Lung microvascular endothelial cell (primary cell): ENCODE results near the gene FCRL5. TPM values are rescaled to one million over a fixed set of nuclear protein-coding genes. Genes with fewer than 3 reads are reported as not detected.
A peak's percentile ranks its signal among the peaks of the same experiment; 100 is the strongest.
"Not testable (repeated sequence)": the region's sequence is repeated elsewhere in the genome, so short reads cannot be mapped to it uniquely, and the experiment has no call there.

Experiments used
- DNase-seq, 2 donors: peaks; one replicate each; pipeline versions ENCODE4 v3.0.0 to v3.0.0-alpha.2; 2010; ENCODE audit warnings: low read depth in 2 of 2
- total RNA-seq: library from RNA; depleted of rRNA; stranded (reverse); fragments of >200 nt; gene quantifications from 2 replicates; pipeline ENCODE4 v1.2.1, GENCODE V29; 2014

Gene FCRL5
- total RNA-seq, 1 donor from 2014 or later, result not detected

DNA sequence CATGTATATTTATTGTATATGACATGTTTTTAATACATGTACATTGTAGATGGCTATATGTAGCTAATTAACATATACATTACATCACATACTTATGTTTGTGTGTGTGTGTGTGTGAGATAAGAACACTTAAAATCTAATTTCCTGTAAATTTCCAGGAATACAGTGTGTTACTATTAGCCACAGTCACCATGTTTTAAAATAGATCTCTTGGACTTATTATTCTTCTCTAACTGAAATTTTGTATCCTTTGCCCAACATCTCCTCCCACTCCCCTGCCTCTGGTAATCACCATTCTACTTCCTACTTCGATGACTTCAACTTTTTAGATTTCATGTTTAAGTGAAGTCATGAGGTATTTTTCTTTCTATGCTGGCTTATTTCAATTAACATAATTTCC is 64.8 kb downstream of the FCRL5 start:
- no peak for DNase-seq

DNA sequence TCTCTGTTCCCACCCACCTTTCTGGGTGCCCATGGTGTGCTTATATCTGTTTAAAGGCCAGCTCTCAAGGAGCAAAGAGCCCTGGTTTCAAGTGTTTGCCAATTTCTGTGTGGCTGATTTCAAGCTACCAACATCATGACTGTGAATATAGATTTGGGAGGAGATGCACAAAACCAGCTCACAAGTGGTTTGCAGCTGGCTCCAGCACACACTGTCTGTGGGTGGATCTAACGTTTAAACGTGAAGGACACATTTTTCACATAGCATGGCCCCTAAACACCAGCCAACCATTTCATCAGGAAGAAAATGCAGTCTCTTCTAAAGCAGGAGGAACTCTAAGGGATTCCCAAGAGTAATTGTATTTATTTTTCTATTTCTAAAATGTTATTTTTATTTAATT is 65.2 kb downstream of the FCRL5 start:
- no peak for DNase-seq

GRCh38 chr1:157486400-157486799 is 65.9 kb downstream of the FCRL5 start:
- DNase-seq, result not testable (repeated sequence)

GRCh38 chr1:157485793-157486192 is 66.5 kb downstream of the FCRL5 start:
- no peak for DNase-seq

DNA sequence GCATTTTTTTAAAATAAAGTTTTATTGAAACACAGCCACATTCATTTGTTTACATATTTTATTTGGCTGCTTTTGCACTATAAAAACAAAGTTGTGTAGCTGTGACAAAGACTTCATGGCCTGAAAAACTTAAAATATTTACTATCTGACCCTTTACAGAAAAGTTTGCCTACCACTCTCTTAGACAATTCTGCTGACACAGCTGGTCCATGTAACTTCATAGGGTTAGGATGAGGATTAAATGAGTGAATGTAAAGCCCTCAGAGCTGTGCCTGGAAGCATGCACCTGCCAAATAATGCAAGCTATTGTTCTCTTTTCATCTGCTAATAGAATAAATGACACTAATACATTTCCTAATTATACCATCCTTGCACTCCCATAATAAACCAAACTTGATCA is 67.7 kb downstream of the FCRL5 start:
- DNase-seq, result no peak

DNA sequence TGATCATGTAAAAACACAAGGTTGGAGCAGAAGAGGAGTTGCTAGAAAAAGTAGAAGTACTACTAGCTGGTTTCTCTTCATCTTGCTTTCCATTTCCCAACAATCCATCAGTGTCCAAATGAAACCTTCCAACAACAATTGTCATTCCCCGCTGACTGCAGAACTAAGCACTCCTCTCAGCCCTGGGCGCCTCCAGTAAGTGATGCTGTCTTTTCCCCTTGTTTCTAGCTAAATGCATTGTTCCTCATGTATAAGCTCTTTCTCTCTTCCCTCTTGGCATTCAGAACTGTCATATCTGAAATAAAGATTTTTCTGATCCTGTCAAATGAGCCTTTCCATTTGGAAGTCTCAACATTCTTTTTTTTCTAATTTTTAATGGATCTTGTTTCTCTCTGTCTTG is 68.7 kb downstream of the FCRL5 start:
- DNase-seq, result no peak

- no peak for DNase-seq
Observed at GRCh38 chr1:157482717-157483116, 69.6 kb downstream of the FCRL5 start.

GRCh38 chr1:157482174-157482573 is 70.1 kb downstream of the FCRL5 start:
- no peak for DNase-seq

- no peak for DNase-seq
Observed at GRCh38 chr1:157478030-157478429, 74.3 kb downstream of the FCRL5 start.

DNA sequence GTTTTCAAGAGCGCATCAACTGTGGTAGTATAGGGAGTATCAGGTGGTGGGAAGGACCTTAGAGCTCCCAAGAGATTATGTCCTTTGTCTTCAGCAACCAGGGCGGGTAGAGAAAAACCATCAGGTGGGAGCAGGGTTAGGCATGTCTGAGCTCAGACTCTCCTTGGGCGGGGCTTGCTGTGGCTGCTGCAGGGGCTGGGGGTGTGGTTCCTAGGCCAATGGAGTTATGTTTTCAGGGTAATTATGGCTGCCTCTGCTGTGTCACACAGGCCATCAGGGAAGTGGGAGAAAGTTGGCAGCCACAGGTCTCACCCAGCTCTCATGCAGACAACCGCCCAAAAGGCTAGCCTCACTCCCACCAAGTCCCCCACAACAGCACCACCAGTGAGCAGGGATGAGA is 74.9 kb downstream of the FCRL5 start:
- DNase-seq, result no peak

- DNase-seq, result no peak
Observed at GRCh38 chr1:157472959-157473358, 79.4 kb downstream of the FCRL5 start.

GRCh38 chr1:157472056-157472701 is 80.1 kb downstream of the FCRL5 start:
- DNase-seq, result peak in 1 of 2 donors; percentile 16

GRCh38 chr1:157471531-157471930 is 80.8 kb downstream of the FCRL5 start:
- DNase-seq, result no peak

DNA sequence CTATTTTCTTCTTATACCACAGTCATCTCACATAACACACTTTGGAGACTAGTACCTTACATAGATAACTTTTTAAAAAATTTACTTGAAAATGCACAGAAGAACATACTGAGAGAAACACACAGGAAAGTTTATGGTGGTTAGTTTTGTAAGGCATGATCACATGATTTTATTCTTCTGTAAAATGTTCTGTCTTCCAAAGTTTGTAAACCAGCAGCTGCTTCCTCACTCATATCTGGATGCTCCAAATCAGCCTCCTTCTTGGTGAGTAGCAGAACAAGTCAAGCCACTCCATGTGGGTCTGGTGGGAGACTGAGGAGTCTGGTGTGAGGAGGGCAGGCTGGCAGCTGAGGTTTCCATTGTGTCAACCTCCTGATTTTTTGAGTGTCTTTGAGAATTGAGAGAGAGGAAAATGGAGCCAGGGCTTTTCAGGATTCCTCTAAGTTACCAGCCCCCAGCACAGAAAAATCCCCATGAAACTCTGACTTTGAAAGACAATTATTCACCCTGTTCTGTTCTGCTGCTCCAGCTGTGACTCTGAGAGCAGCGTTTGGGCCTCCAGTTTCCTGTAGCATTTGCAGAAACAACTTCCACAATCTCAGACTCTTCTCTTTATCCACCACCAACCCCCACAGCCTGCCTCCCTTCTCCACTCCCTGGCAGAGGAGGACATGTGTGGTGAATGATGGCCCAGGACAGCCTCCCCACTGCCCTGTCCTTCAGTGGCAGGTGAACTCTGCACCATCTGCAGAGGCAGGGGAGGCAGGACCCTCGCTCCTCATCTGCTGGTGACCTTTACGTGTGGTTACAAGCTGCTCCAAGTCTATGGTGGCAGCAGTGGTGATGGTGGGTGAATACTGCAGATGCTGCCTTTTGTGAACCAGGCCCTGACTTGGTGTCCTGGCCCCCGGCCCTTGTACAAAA is 82.3 kb downstream of the FCRL5 start:
- no peak for DNase-seq

DNA sequence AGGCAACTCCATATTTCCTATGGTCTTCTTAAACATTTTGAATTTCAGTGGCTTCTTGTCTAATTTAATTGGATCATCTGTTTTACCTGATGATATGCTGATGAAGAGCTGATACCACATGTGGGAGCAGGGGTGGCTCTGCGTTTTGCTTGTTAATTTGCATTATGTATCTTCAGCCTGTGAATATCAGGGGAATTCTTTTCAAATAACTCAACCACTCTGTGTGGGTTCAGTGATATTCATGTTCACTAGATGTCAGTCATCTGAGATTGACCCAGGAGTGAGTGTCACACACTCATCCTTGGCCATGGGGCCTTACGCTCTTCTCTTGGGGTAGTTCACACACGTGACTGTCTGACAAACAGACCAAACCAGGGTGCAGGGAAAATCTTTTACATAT is 83.0 kb downstream of the FCRL5 start:
- no peak for DNase-seq

- DNase-seq, result no peak
Observed at GRCh38 chr1:157466011-157466410, 86.3 kb downstream of the FCRL5 start.

Other genes starting within 250 kb of the FCRL5 start
- gene FCRL4, start 45.6 kb upstream of the FCRL5 start, total RNA-seq, result not detected in 2 replicates
- gene FCRL3, start 148.3 kb upstream of the FCRL5 start, total RNA-seq, result not detected in 2 replicates
- gene FCRL2, start 224.6 kb upstream of the FCRL5 start, total RNA-seq, result not detected in 2 replicates